B cell (primary cell): ENCODE measurements around the gene VAPB. TPM values are rescaled to one million over a fixed set of nuclear protein-coding genes. Genes with fewer than 3 reads are reported as not detected.

Source experiments
- ATAC-seq: fragments of 200-7000 bp; cut with Tn5 transposase; one replicate; pipeline ENCODE4 v1.10.0; 2021; ENCODE audit warnings: low read depth, mild to moderate bottlenecking, moderate number of reproducible peaks, moderate library complexity
- CTCF ChIA-PET: fragments of 350-600 bp; sonication (Branson Sonifier 250); formaldehyde crosslinking; loops from one replicate; lab custom pipeline; 2021; ENCODE audit warnings: antibody characterized with exemption, inconsistent platforms; lab: Charles Lee
- POLR2A ChIA-PET: fragments of 350-600 bp; sonication (Branson Sonifier 250); formaldehyde crosslinking; loops from one replicate; lab custom pipeline; 2021; ENCODE audit warnings: antibody characterized with exemption; lab: Charles Lee
- DNase-seq: peaks from one replicate; pipeline ENCODE4 v3.0.0; 2013
- H2AFZ ChIP-seq: 2 replicates; pipeline ENCODE4 v1.6.1; 2012; ENCODE audit warnings: mild to moderate bottlenecking, low read depth, low read length; ENCODE audit not compliant: insufficient read depth, poor library complexity, severe bottlenecking
- H3K27ac ChIP-seq, 2 donors: 1 replicate in 1 of 2; 2 replicates in 1 of 2; pipeline ENCODE4 v1.5.1; 2012 to 2013; ENCODE audit warnings: low read length in 2 of 2, mild to moderate bottlenecking in 2 of 2, moderate library complexity in 1 of 2
- H3K27me3 ChIP-seq, 4 experiments: fragments of 200-600 bp in 1 of 4; sonication (generic) in 1 of 4; replicated peaks in 1 of 4; 1 replicate in 2 of 4; 2 replicates in 2 of 4; pipeline versions ENCODE4 v1.6.1 to v1.7.0; 2013 to 2016; ENCODE audit warnings: low read length in 3 of 4, mild to moderate bottlenecking in 2 of 4, mixed read lengths in 1 of 4, moderate library complexity in 1 of 4; ENCODE audit not compliant: insufficient read depth in 4 of 4, control insufficient read depth in 3 of 4; ENCODE audit errors: control extremely low read depth in 1 of 4
- H3K36me3 ChIP-seq, 2 experiments: replicated peaks in 1 of 2; 1 replicate in 1 of 2; 2 replicates in 1 of 2; pipeline versions ENCODE4 v1.6.1 to v1.7.1; 2013; ENCODE audit warnings: low read length in 1 of 2; ENCODE audit not compliant: insufficient read depth in 2 of 2, control insufficient read depth in 1 of 2; ENCODE audit errors: control extremely low read depth in 1 of 2, extremely low read depth in 1 of 2
- H3K4me1 ChIP-seq, 2 donors: fragments of 200-600 bp in 1 of 2; sonication (generic) in 1 of 2; 1 replicate in 1 of 2; 2 replicates in 1 of 2; pipeline versions ENCODE4 v1.5.1 to v1.6.1; 2013 to 2017; ENCODE audit warnings: low read length in 2 of 2; ENCODE audit not compliant: control insufficient read depth in 2 of 2, insufficient read depth in 2 of 2
- H3K4me2 ChIP-seq: replicated peaks from 2 replicates; pipeline ENCODE3; 2012; ENCODE audit warnings: mild to moderate bottlenecking, low read depth, low read length; ENCODE audit not compliant: poor library complexity, severe bottlenecking
- H3K4me3 ChIP-seq, 5 experiments: fragments of 200-600 bp in 1 of 5; sonication (generic) in 1 of 5; 1 replicate in 3 of 5; 2 replicates in 2 of 5; pipeline versions ENCODE4 v1.5.1 to v1.7.0; 2011 to 2016; ENCODE audit warnings: low read length in 4 of 5, mild to moderate bottlenecking in 4 of 5, low read depth in 2 of 5, control low read depth in 1 of 5, moderate library complexity in 1 of 5; ENCODE audit not compliant: insufficient read depth in 1 of 5; ENCODE audit errors: control extremely low read depth in 1 of 5, extremely low read depth in 1 of 5
- H3K79me2 ChIP-seq: fragments of 200-600 bp; sonication (generic); one replicate; pipeline ENCODE4 v1.6.0; 2016; ENCODE audit warnings: low read length; ENCODE audit not compliant: control insufficient read depth, insufficient read depth
- H3K9ac ChIP-seq: fragments of 200-600 bp; sonication (generic); 2 replicates; pipeline ENCODE4 v1.6.1; 2017; ENCODE audit warnings: mild to moderate bottlenecking, low read length, moderate library complexity
- H3K9me3 ChIP-seq, 3 donors: one replicate each; pipeline versions ENCODE4 v1.6.1 to v1.7.1; 2013; ENCODE audit warnings: low read length in 2 of 3; ENCODE audit not compliant: control insufficient read depth in 2 of 3, insufficient read depth in 1 of 3; ENCODE audit errors: control extremely low read depth in 1 of 3
- H4K20me1 ChIP-seq: 2 replicates; pipeline ENCODE4 v1.6.0; 2012; ENCODE audit warnings: mild to moderate bottlenecking, low read length; ENCODE audit not compliant: insufficient read depth, control insufficient read depth, poor library complexity, severe bottlenecking
- H3K27ac Mint-ChIP-seq: one replicate; pipeline ENCODE4 v1.8.0; 2021; ENCODE audit warnings: mixed read lengths
- H3K27me3 Mint-ChIP-seq: one replicate; pipeline ENCODE4 v1.8.0; 2021; ENCODE audit warnings: mixed read lengths
- H3K4me1 Mint-ChIP-seq: one replicate; pipeline ENCODE4 v1.8.0; 2021; ENCODE audit warnings: mixed read lengths
- H3K4me3 Mint-ChIP-seq: one replicate; pipeline ENCODE4 v1.8.0; 2021; ENCODE audit warnings: mixed read lengths
- H3K9me3 Mint-ChIP-seq: one replicate; pipeline ENCODE4 v1.8.0; 2022; ENCODE audit warnings: mixed read lengths; ENCODE audit not compliant: insufficient read depth
- EZH2 ChIP-seq: IDR thresholded peaks from 2 replicates; pipeline ENCODE4 v1.6.1; 2012; ENCODE audit warnings: borderline replicate concordance, low read depth, mild to moderate bottlenecking, moderate library complexity, low read length; ENCODE audit not compliant: insufficient read depth, poor library complexity, severe bottlenecking
- WGBS: methylation state at CpG from one replicate; pipeline ENCODE4 v1.1.5; 2013; ENCODE audit warnings: missing lambda C conversion rate; ENCODE audit not compliant: insufficient coverage; 5-methylcytosine and 5-hydroxymethylcytosine counted together
- intact Hi-C: fragments of 100-400 bp; cut with micrococcal nuclease; formaldehyde crosslinking; loops from one replicate; pipeline ENCODE4 v1.10.0; 2022
- polyA plus RNA-seq: library from polyadenylated mRNA; depleted of rRNA; stranded (reverse); fragments of >200 nt; gene quantifications from 2 replicates; pipeline ENCODE4 v1.2.3, GENCODE V29; 2012
- total RNA-seq, 2 donors: library from RNA; stranded (reverse); fragments of 120-200 nt in 1 of 2; gene quantifications; 1 replicate in 1 of 2; 2 replicates in 1 of 2; pipeline versions ENCODE4 v1.2.3 to v1.2.4, GENCODE V29; 2013 to 2022
- TF ChIP-seq, protein P1 (sequence below): fragments of 200-600 bp; IDR thresholded peaks from one replicate; pipeline ENCODE4 v1.8.0; 2022; ENCODE audit warnings: antibody characterized with exemption, mild to moderate bottlenecking

The VAPB gene
- total and polyA plus RNA-seq, 2 donors (not counting 1 experiment from before 2014, with no cell fraction given) = 19.5 to 26.4 TPM

DNA sequence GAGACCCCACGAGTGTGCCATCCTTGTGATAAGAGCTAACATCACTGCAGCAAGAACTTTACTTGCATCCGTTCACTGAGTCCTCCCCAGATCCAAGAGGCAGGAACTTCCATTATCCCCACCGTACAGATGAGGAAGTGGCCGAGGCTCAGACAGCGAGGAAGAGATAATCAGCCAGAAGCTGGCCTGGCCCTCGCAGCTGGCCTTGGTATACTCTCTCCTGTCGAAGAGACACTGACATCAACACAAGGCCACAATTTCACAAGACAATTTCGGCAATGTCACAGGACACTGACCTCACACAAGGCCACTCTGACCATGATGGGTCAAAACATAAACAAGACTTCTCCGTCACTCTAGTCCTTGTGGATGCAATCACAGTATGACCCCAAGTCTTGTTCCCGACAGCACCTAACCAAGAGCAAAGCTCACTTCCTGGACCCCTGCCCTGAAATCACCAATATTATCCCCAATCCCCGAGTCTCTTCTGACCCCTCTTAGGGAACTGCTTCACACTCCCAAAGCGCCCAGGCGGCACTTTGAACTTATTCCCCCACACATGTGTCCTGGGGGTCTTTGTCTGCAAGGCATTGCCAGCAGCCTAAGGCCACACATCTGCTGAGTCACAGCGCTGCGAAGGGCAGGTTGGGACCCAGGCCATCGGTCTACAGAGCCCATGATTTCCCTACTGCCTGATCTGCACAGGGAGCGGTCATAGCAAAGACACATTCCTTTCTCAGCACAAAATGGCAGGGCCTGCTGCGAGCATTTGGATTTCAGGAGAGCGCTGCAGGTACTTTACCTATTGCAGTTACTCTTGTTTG is 14.8 kb upstream of the VAPB start:
- ATAC-seq = no peak
- ChIA-PET POLR2A (no interaction called here), CTCF (no interaction called here)
- Mint-ChIP-seq H3K27me3 (peaks cover 26% of the 10 kb centered on the region), H3K4me1 (no peaks in the 10 kb centered on the region), H3K27ac (no peak overlapping the region), H3K4me3 (no peak overlapping the region), H3K9me3 (no peaks in the 10 kb centered on the region)
- H3K79me2 ChIP-seq = no peaks in the 10 kb centered on the region
- no peaks in the 10 kb centered on the region for H4K20me1 ChIP-seq
- no peak overlapping the region for H3K27ac ChIP-seq
- peaks cover 0 to 10% (median 5%) of the 10 kb centered on the region in 4 experiments for H3K27me3 ChIP-seq
- H3K9me3 ChIP-seq = peaks cover 0 to 2% (median 0%) of the 10 kb centered on the region in 3 donors
- TF ChIP-seq EZH2 = no peak
- TF ChIP-seq, protein P1, sequence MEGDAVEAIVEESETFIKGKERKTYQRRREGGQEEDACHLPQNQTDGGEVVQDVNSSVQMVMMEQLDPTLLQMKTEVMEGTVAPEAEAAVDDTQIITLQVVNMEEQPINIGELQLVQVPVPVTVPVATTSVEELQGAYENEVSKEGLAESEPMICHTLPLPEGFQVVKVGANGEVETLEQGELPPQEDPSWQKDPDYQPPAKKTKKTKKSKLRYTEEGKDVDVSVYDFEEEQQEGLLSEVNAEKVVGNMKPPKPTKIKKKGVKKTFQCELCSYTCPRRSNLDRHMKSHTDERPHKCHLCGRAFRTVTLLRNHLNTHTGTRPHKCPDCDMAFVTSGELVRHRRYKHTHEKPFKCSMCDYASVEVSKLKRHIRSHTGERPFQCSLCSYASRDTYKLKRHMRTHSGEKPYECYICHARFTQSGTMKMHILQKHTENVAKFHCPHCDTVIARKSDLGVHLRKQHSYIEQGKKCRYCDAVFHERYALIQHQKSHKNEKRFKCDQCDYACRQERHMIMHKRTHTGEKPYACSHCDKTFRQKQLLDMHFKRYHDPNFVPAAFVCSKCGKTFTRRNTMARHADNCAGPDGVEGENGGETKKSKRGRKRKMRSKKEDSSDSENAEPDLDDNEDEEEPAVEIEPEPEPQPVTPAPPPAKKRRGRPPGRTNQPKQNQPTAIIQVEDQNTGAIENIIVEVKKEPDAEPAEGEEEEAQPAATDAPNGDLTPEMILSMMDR = no peak
- H3K36me3 ChIP-seq = no peaks in the 10 kb centered on the region
- H3K4me1 ChIP-seq = no peaks in the 10 kb centered on the region
- intact Hi-C loops = no loop called here
- no peak for DNase-seq
- H3K4me3 ChIP-seq = no peak overlapping the region
- 84% methylated on average over 18 of the region's 19 CpGs for WGBS
- no peak overlapping the region for H3K9ac ChIP-seq
- H3K4me2 ChIP-seq = no peak overlapping the region
- H2AFZ ChIP-seq = no peak overlapping the region
